ENCODE results near the gene MMP13.

MMP13 gene

DNA sequence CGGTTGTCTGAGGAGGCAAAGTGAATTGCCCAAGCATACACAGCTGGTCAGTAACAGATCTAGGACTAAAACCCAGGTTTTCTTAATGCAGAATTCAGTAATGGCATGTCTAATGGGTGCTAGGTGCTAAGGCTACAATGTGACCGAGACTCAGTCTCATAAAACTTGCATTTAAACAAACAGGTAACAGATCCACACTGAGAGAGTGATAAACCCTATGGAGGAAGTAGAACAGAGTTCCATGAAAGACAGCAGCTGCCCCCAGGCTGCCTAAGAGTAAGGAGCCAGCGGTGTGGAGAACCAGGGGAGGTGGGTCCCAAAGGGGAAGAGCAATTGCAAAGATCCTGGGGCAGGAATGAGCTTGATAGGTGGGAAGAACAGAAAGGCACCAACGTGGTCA lies 27.3 kb downstream of the MMP13 start:
- Histone ChIP-seq H3K4me1 (ENCODE audit: control insufficient read depth in 1 of 2, insufficient read depth in 1 of 2, low read depth in 1 of 2, low read length in 1 of 2) (no peaks in the 10 kb centered on the region), H3K4me3 (ENCODE audit: low read depth in 1 of 2, low read length in 1 of 2) (no peak overlapping the region), H3K36me3 (no peaks in the 10 kb centered on the region), H3K27ac (no peak overlapping the region), H3K9me3 (no peaks in the 10 kb centered on the region), H3K27me3 (peaks cover 17% of the 10 kb centered on the region)
- TF ChIP-seq, protein P1, sequence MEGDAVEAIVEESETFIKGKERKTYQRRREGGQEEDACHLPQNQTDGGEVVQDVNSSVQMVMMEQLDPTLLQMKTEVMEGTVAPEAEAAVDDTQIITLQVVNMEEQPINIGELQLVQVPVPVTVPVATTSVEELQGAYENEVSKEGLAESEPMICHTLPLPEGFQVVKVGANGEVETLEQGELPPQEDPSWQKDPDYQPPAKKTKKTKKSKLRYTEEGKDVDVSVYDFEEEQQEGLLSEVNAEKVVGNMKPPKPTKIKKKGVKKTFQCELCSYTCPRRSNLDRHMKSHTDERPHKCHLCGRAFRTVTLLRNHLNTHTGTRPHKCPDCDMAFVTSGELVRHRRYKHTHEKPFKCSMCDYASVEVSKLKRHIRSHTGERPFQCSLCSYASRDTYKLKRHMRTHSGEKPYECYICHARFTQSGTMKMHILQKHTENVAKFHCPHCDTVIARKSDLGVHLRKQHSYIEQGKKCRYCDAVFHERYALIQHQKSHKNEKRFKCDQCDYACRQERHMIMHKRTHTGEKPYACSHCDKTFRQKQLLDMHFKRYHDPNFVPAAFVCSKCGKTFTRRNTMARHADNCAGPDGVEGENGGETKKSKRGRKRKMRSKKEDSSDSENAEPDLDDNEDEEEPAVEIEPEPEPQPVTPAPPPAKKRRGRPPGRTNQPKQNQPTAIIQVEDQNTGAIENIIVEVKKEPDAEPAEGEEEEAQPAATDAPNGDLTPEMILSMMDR (IDR thresholded peaks at IDR 0.05), result no peak

DNA sequence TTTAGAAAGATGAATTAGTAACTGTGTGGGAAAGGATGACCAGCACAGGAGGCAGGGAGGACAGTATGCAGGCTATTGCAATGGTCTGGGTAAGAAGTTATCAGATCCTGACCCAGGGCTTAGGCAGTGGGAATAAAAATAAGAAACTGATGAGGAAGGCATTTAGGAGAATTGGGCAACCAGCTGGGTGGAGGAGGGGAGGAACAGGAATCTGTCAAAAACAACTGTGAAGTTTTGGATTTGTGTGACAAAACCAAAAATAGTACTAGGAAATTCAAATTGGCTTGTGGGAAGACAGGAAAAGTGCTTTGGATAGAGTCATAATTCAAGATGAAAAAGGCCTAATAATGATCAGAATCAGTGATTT lies 27.9 kb downstream of the MMP13 start:
- Histone ChIP-seq H3K4me1 (ENCODE audit: control insufficient read depth in 1 of 2, insufficient read depth in 1 of 2, low read depth in 1 of 2, low read length in 1 of 2) (no peaks in the 10 kb centered on the region), H3K36me3 (no peaks in the 10 kb centered on the region), H3K4me3 (ENCODE audit: low read depth in 1 of 2, low read length in 1 of 2) (no peak overlapping the region), H3K27me3 (peaks cover 17% of the 10 kb centered on the region), H3K9me3 (no peaks in the 10 kb centered on the region), H3K27ac (no peak overlapping the region)
- TF ChIP-seq, protein P1 (IDR thresholded peaks at IDR 0.05), result no peak

DNA sequence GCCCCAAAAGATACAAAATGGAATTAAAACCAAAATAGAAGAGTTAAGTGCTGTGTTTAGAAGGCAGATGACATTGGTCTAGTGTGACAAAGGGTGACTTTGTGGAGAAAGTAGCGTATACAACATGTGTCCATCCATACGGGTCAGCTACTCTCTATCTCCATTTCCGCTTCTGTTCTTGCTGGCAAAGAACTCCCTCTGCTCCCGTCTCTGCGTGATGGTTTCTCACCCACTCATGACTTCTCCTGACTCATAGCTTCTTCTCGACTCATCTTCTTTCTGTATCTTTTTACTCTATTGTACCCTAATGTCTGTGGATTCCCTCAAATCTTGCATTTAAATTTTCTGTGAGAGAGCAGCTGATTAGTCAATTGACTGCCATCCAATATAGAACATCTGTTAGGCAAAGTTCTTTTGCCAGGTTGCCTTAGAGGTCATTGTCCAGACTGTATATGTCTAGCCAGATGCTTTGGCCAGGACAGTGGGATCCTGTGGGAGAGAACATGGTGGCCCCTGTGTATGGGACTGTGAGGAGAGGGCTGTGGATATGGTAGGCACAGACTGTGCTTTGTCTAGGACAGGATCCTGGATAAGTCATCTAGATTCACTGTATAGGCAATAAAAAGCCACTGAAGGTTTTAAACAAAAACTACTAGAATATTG lies 28.4 kb downstream of the MMP13 start:
- Histone ChIP-seq H3K4me1 (ENCODE audit: control insufficient read depth in 1 of 2, insufficient read depth in 1 of 2, low read depth in 1 of 2, low read length in 1 of 2) (no peaks in the 10 kb centered on the region), H3K27ac (no peak overlapping the region), H3K27me3 (peaks cover 12% of the 10 kb centered on the region), H3K9me3 (no peaks in the 10 kb centered on the region), H3K36me3 (no peaks in the 10 kb centered on the region), H3K4me3 (ENCODE audit: low read depth in 1 of 2, low read length in 1 of 2) (no peak overlapping the region)
- TF ChIP-seq, protein P1 (IDR thresholded peaks at IDR 0.05), result no peak

DNA sequence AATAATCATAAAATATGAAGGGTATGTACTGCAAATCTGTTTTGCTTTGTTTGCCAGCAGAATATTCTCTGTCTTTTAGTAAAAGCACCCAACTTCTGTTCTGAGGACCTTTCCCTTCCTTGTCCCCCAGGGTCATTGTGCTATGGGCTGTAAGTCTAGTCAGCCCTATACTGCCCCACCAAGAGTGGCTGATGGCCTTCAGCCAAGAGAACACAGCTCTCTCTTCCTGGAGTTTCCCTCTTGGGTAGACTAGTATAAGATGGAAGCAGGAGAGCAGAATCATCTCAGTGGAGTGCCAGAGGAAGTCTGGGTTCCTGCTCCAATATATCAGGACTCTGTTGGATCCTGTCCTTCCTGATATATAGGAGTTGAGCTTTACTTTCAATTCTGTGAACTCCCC lies 29.0 kb downstream of the MMP13 start:
- Histone ChIP-seq H3K36me3 (no peaks in the 10 kb centered on the region), H3K9me3 (no peaks in the 10 kb centered on the region), H3K27me3 (peaks cover 11% of the 10 kb centered on the region), H3K4me3 (ENCODE audit: low read depth in 1 of 2, low read length in 1 of 2) (no peak overlapping the region), H3K4me1 (ENCODE audit: control insufficient read depth in 1 of 2, insufficient read depth in 1 of 2, low read depth in 1 of 2, low read length in 1 of 2) (no peaks in the 10 kb centered on the region), H3K27ac (no peak overlapping the region)
- TF ChIP-seq, protein P1 (IDR thresholded peaks at IDR 0.05), result no peak

DNA sequence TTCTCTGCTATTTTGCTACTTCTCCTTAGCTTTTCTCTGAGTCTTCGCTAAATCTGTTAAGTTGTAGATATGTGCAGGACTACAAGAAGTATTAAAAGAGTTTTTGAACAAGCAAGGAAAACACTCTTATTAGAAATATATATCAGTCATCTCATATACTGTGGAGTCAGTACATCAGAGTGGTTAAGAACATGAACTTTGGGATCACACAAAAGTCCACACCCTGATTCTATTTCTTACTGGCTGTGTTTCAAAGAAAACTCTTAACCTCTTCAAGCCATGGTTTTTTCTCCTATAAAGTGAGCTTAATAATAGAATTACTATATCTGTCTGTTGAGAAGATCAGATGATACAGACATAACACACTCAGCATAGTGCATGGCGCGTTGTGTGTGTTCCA lies 29.5 kb downstream of the MMP13 start:
- Histone ChIP-seq H3K4me1 (ENCODE audit: control insufficient read depth in 1 of 2, insufficient read depth in 1 of 2, low read depth in 1 of 2, low read length in 1 of 2) (no peaks in the 10 kb centered on the region), H3K27me3 (peaks cover 11% of the 10 kb centered on the region), H3K36me3 (no peaks in the 10 kb centered on the region), H3K4me3 (ENCODE audit: low read depth in 1 of 2, low read length in 1 of 2) (no peak overlapping the region), H3K9me3 (no peaks in the 10 kb centered on the region), H3K27ac (no peak overlapping the region)
- TF ChIP-seq, protein P1 (IDR thresholded peaks at IDR 0.05), result no peak
